NCI-H146 treated with DMSO at 0.1 percent for 48 hours (cell line): ENCODE results near the gene PKMYT1.
"Not testable (repeated sequence)": the region's sequence is repeated elsewhere in the genome, so short reads cannot be mapped to it uniquely, and the experiment has no call there.

ENCODE experiments used
- DNase-seq: peaks from one replicate; lab custom pipeline; 2025; ENCODE audit not compliant: unreplicated experiment; lab: John Stamatoyannopoulos, UW

PKMYT1 gene

GRCh38 chr16:2962334-2963073, 17.7 kb downstream of the PKMYT1 start:
- no peak for DNase-seq

- DNase-seq: no peak
Observed at GRCh38 chr16:2960183-2961010, 19.8 kb downstream of the PKMYT1 start.

GRCh38 chr16:2959206-2959605, 21.0 kb downstream of the PKMYT1 start:
- no peak for DNase-seq

- DNase-seq: no peak
Observed at GRCh38 chr16:2956579-2956956, 23.7 kb downstream of the PKMYT1 start.

GRCh38 chr16:2955779-2956578, 24.3 kb downstream of the PKMYT1 start:
- no peak for DNase-seq

GRCh38 chr16:2955438-2955778, 24.8 kb downstream of the PKMYT1 start:
- no peak for DNase-seq

- DNase-seq: peak; percentile 39
Observed at GRCh38 chr16:2954656-2955381, 25.4 kb downstream of the PKMYT1 start.

GRCh38 chr16:2953706-2954627, 26.3 kb downstream of the PKMYT1 start:
- DNase-seq: no peak

- peak; percentile 35 for DNase-seq
Observed at GRCh38 chr16:2952679-2953078, 27.6 kb downstream of the PKMYT1 start.

GRCh38 chr16:2950773-2951172, 29.5 kb downstream of the PKMYT1 start:
- DNase-seq: no peak

- no peak for DNase-seq
Observed at GRCh38 chr16:2950353-2950724, 29.9 kb downstream of the PKMYT1 start.

- no peak for DNase-seq
Observed at GRCh38 chr16:2949705-2950352, 30.4 kb downstream of the PKMYT1 start.

- DNase-seq: no peak
Observed at GRCh38 chr16:2948807-2949704, 31.2 kb downstream of the PKMYT1 start.

GRCh38 chr16:2946649-2947048, 33.6 kb downstream of the PKMYT1 start:
- no peak for DNase-seq

- DNase-seq: not testable (repeated sequence)
Observed at GRCh38 chr16:2943716-2944115, 36.5 kb downstream of the PKMYT1 start.

GRCh38 chr16:2942045-2942444, 38.2 kb downstream of the PKMYT1 start:
- DNase-seq: no peak

- DNase-seq: no peak
Observed at GRCh38 chr16:2939968-2940367, 40.3 kb downstream of the PKMYT1 start.

GRCh38 chr16:2938206-2938605, 42.0 kb downstream of the PKMYT1 start:
- no peak for DNase-seq
